ENCODE measurements around the gene MED13L.
"Not testable (repeated sequence)": the region's sequence is repeated elsewhere in the genome, so short reads cannot be mapped to it uniquely, and the experiment has no call there.

The MED13L gene

DNA sequence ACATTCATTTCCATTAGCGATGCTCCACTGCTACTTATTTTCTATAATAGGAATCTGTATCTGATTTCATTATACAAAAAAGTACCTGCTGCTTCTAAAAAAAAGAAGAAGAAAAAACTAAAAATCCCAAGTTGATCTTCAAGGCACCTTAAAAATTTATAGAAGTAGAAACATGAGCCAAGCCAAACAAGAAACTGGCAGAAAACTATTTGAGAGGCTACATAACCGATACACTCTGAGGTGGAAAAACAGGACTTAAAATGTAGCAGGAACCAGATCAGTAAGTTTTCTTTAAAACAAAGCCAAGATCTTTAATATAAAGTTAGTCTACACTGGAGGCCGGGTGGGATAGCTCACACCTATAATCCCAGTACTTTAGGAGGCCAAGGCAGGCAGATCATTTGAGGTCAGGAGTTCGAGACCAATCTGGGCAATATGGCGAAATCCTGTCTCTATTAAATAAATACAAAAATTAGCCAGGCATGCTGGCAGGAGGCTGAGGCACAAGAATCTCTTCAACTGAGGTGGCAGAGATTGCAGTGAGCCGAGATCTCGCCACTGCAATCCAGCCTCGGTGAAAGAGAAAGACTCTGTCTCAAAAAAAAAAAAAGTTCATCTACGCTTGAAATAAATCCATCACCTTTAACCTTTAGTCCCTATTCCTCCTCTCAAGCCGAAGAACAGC, 278.6 kb downstream of the MED13L start:
- DNase-seq, result no peak

- no peak for DNase-seq
Measured at GRCh38 chr12:115998119-115998633, 279.3 kb downstream of the MED13L start.

- no peak for DNase-seq
Measured at GRCh38 chr12:115993737-115994136, 283.8 kb downstream of the MED13L start.

DNA sequence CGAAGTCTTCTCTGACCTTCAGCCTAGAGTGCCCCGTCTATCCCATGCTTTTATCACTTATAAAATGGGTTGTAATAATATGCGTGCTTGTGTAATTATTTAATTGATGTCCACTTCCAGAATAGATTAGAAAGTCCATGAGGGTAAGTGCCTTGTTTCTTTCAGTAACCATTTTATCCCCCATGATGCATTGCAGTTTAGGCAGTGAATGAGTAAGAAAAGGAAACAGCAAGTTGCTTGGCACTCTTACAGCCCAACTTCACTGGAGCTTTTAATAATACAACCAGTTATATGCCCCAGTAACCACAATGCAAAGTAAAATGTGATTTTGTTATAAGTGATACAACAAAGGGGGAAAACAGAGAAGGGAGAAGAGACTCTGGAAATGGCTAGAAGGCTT, 287.3 kb downstream of the MED13L start:
- DNase-seq, result no peak

DNA sequence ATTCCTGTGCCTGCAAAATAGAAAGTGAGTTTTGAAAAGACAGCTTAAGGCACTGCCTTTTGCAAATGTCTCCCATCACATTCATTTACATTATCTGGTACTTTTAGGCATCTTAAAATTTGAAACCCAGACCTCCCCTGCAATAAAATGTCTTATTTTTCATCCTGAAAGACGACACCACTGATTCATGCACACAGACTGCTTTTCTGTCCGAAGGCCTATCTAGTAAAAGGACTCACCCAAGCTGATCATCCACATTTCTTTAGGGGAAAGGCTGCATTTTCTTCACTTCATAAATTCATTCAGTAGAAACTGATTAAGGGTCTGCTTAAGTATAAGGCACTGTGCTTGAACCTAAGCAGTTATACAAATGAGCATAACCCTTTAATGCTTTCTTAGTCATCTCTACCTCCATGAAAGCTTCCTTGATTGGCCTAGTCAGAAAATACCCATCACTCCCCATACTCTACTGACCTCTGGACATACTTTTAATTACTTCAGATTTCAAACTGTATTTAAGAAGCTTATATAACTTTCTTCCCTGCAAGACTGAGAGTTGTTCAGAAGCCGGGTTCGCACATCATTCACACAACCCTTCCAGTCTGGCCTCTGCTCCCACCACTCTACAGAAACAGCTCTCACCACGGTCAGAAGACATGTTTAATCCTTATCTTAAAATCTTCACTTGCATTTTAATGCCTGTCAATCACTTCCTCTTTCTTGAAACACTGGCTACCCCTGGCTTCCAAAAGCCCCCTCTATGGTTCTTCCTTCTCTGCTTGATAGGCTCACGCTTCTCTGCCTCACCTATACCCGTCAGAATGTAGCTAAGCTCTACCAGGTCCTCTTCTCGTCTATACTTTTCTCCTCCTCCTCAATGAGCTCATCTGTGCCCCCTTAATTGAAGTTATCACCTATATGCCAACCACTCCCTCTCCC, 288.6 kb downstream of the MED13L start:
- no peak for DNase-seq

- no peak for DNase-seq
Measured at GRCh38 chr12:115988212-115988611, 289.3 kb downstream of the MED13L start.

DNA sequence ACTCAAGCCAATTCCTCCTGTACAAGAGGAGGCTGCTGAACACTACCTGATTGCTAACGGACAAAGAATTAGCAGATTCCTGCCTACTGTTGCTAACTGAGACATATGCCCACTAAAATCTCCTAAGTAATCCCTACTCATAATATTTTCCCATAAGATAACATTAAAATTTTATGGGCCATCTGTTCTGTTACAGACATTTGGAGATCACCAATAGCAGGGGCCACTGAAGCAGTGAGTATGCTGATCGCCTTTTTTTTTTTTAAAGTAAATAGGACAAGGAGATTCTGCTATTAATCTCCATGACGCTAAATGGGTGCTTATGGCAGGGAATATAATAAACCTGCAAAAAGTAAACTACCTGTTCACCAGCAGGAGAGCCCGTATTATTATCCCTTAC, 292.9 kb downstream of the MED13L start:
- no peak for DNase-seq

DNA sequence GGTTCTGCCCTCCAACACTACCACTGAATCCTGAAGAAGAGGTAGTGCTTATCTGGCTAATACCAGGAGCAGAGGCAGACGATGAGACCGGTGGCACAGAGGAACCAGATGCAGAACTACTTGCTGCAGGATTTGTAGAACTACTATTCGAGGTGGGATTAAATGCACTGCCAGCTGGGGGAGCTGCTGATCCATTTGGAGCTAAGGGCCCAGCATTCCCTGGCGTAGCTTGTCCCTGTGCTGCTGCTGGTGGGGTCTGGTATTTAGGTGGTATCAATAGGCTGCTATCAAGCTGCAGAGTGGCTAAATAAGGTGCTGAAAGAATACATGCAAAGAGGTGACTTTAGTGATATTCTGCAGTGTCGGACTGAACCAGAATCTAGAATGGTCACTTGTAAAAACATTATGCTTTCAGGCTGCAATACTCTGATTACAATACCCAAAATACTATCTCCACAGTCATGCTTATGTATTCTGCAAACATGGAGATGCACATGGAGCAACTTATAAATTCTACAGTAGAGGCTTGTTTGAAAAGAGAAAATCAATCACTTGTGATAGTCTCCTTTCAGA, 294.2 kb downstream of the MED13L start:
- DNase-seq, result no peak

- DNase-seq, result no peak
Measured at GRCh38 chr12:115980339-115980738, 297.2 kb downstream of the MED13L start.

- no peak for DNase-seq
Measured at GRCh38 chr12:115979851-115980250, 297.6 kb downstream of the MED13L start.

- no peak for DNase-seq
Measured at GRCh38 chr12:115979351-115979750, 298.1 kb downstream of the MED13L start.

DNA sequence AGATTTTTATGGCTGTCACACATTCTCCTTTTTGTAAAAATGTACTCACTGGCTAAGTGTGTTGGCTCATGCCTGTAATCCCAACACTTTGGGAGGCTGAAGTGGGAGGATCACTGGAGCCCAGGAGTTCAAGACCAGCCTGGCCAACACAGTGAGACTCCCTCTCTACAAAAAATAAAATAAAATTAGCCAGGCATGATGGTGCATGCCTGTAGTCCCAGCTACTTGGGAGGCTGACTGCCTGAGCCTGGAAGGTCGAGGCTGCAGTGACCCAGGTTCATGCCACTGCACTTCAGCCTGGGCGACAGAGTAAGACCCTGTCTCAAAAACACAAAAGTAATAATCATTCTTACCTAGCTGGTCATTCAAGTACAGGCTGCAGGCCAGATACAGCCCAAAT, 300.7 kb downstream of the MED13L start:
- DNase-seq, result not testable (repeated sequence)

DNA sequence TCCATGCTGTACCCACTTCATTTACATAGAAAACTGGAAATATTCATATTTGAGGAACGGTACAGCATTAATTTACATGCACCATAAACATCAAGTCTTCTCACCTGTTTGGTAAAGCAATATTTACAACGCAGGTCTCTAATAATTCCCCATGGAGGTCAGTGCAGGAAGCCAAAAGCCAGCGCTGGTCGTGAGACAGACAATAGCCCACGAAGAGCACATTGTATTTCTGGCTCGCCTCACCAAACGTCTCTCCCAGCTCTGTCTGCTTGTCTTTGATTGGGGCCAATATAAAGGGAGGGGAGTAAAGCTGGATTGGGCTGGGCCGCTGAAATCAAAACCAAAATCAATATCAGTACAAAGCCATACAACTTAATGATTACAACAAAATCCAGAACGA, 302.1 kb downstream of the MED13L start:
- no peak for DNase-seq

- DNase-seq, result no peak
Measured at GRCh38 chr12:115973968-115974724, 303.3 kb downstream of the MED13L start.

DNA sequence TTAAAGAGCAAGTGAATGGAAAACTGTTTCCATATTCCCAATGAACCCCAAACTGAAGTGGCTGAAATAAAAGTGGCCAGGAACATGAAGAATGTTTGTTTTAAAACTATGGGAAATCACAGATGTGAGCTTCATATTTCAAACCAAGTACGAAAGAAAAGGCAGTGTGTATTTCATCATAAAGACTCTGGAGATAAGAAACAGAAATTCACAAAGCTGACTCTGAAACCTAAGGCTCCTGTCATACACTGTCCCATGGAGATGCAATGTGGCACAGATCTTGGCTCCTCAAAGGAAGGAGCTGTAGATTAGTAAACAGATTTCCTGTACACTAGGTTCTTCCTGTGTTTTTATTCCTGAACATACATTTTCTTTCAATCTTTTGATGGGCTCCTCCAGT, 304.4 kb downstream of the MED13L start:
- DNase-seq, result no peak

- no peak for DNase-seq
Measured at GRCh38 chr12:115972241-115972640, 305.3 kb downstream of the MED13L start.

DNA sequence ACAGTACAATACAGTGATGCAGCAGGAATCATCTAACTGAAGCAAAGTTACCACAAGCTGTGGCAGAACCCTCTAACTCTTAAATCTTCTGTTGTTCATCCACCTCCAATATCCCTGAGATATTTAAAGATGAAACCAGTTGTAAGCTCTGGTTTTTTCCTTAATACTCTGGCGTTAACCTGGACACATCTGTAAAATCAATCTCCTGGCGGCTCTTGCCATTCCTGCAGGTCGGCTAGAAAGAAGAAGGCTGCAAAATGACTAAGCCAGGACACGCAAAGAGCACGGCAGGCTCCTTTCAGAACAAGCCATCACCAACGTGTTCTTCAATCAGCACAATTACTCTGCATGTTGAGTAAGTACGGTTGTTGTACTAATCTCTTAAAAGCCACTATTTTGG, 309.3 kb downstream of the MED13L start:
- no peak for DNase-seq

DNA sequence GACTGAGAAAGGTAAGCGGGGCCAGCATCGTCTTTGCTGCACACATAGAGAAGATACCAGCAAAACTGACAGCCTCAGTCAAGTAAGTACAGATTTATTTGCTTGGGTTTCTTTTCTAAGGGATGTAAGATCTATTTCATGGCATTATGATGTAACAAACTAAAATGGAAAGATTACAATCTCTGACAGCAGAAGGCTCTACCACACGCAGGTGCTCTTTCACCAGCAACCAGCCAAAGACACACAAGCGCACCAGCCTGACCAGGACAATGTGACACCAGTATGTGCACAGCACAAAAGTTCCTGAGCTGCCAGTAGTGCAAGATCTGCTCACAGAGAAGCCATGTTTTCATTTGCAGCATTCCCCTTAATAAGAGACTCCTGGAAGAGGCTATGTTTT, 311.1 kb downstream of the MED13L start:
- no peak for DNase-seq

DNA sequence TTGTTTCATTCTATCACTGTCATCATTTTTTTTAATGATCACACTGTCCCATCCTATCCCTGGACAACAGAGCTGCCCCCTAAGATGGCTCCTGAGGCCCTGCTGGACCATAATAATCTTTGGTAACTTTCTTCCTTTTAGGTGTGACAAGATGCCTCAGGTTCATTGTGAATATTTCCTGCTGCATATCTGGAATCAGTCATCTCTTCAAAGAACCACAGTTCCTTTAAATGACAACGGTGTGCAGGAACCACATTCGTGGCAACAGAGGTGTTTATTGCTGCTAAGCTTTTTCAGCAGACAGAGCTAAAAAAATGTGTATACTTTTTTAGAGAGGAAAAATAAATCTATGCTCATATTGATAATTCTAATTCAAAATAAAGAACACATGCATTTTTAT, 312.9 kb downstream of the MED13L start:
- no peak for DNase-seq

DNA sequence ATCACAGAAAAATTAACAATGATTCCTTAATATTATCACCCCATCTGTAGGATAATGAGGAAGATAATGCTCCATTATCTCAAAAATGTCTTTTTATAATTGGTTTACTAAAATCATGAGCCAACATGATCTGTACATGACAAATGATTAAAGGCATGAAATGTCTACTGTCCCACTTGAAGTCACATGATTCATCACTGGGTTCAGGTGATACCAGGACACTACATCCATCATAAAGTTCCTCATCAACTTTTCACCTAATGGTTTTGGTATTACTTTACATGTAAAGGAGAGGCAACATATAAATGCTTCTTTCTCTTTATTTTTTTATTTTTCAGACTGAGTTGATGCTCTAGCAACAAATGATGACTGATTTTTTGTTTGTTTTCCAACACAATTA, 313.3 kb downstream of the MED13L start:
- no peak for DNase-seq

DNA sequence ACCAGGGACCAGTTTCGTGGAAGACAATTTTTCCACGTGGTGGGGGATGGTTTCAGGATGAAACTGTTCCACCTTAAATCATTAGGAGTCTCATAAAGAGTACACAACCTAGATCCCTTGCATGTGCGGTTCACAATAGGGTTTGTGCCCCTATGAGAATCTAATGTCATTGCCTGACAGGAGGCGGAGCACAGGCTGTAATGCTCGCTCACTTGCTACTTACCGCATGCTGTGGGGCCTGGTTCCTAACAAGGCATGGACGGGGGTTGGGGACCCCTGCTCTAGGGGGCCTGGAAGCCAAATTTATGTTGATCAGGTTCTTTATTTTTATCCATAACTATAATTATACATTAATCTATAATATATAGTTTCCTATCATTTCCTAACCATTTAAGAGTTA, 315.3 kb downstream of the MED13L start:
- no peak for DNase-seq

DNA sequence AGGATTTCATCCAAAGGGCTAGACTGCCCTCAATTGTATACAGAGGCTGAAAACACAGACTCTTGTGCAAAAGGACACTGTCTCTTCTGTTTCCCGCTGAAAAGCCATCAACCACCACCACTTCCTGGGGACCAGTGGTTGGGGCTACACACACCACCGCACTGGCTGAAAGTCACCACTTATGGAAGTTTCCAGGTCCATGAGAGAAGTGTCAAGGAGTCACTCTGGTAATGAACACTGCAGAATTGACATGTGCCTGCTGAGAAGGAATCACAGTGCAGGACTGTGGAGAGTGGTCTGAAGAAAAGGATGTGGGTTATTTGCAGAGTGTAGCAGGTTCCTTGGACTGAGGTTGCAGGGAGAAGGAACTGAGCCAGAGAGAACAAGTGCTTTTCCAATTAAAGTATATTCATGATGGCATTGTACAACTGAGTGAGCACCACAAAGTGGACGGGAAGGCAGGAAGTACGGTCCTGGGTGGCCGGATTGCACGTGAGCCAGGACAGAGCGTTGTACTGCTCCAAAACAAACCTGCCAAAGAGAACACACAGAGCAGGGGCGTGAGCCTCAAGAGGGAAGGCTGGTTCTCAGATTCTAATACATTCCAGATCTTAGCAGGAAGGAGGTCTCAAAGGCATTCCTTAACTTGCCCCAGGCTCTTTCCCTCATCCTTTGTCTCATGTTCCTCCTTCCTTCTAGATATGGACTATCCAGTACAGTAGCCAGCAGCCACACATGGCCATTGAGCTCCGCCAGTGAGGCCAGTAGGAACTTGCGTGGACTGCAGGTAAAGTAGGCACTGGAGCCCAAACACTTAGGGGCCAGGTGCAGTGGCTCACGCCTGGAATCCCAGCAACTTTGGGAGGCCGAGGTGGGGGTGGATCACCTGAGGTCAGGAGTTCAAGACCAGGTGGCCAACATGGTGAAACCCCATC, 316.4 kb downstream of the MED13L start:
- DNase-seq, result no peak

All from stimulated activated CD8-positive, alpha-beta memory T cell treated with anti-CD3 and anti-CD28 coated beads, Interleukin-4, amount 100 ng/mL, for 48 hours (primary cell).